ENCODE results near the gene KDM6B. TPM values are rescaled to one million over a fixed set of nuclear protein-coding genes. Genes with fewer than 3 reads are reported as not detected.
"Not testable (repeated sequence)": the region's sequence is repeated elsewhere in the genome, so short reads cannot be mapped to it uniquely, and the experiment has no call there.

KDM6B gene, protein sequence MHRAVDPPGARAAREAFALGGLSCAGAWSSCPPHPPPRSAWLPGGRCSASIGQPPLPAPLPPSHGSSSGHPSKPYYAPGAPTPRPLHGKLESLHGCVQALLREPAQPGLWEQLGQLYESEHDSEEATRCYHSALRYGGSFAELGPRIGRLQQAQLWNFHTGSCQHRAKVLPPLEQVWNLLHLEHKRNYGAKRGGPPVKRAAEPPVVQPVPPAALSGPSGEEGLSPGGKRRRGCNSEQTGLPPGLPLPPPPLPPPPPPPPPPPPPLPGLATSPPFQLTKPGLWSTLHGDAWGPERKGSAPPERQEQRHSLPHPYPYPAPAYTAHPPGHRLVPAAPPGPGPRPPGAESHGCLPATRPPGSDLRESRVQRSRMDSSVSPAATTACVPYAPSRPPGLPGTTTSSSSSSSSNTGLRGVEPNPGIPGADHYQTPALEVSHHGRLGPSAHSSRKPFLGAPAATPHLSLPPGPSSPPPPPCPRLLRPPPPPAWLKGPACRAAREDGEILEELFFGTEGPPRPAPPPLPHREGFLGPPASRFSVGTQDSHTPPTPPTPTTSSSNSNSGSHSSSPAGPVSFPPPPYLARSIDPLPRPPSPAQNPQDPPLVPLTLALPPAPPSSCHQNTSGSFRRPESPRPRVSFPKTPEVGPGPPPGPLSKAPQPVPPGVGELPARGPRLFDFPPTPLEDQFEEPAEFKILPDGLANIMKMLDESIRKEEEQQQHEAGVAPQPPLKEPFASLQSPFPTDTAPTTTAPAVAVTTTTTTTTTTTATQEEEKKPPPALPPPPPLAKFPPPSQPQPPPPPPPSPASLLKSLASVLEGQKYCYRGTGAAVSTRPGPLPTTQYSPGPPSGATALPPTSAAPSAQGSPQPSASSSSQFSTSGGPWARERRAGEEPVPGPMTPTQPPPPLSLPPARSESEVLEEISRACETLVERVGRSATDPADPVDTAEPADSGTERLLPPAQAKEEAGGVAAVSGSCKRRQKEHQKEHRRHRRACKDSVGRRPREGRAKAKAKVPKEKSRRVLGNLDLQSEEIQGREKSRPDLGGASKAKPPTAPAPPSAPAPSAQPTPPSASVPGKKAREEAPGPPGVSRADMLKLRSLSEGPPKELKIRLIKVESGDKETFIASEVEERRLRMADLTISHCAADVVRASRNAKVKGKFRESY (N-terminal part only)
- total RNA-seq (2014; rRNA removed; shearing (Covaris generic); ENCODE audit: low replicate concordance): 0.27 TPM in 1 of 2 replicates, not detected in the other

DNA sequence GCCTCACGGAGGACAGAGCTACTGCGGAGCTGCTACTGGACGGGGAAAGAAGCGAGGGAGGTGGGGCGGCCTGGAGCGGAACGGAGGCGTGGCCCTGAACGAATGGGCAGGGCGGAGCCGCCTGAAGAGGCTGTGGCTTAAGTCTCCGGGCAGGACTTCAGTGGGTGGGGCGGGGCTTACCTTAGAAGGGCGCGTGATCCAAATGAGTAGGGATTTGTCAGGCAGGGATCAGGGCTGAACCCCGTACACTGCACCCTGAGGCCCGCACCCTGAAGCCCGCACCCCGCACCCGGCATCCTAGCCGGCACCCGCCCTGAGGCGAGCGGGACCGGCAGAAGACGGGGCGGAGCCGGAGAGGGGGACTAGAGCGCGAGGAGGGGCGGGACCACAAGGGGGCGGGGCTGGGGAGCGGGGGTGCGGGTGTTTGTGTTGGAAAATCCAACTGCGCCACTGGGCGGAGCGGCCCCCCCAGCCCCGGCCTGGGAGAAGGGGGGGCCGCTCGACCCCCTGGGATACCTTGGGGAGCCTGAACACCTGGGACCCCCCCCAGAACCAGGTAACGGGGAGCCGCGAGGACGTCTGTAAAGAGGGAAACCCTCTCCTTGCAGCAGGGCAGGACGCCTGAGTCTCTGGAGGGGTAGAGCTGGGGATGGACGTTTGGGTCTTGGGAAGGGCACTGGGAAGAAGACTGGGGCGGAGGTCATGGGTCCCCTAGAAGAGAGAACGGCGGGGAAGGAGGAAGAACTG, at the start of gene KDM6B:
Gene KDM6B, plus strand, starts transcription at position 423 of the 747 bp plus-strand sequence. CDS start 11,338 bp downstream, outside the sequence.
- in situ Hi-C loops (cut with HindIII; ENCODE audit: low pct_unique_long_range_greater_than_20kb, low sequenced_read_pairs): no loop called here
- peak; percentile 84 for DNase-seq (ENCODE audit: low read depth)

DNA sequence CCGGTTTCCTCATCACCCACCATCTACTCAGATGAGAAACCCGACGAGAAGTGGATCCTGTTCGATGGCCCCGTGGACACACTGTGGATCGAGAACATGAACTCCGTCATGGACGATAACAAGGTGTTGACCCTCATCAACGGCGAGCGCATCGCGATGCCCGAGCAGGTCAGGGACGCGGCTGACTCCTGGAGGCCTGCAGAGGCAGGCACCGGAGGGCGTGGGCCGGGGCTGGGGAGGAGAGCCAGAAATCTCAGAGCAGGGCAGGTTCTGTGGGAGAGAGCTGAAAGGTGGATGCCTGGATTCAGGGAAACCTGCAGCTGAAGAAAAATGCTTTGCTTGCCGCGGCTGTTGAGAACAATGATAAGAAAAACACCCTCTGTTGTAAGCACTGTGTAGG, 47.2 kb upstream of the KDM6B start:
- in situ Hi-C loops (cut with HindIII; ENCODE audit: low pct_unique_long_range_greater_than_20kb, low sequenced_read_pairs): no loop called here

DNA sequence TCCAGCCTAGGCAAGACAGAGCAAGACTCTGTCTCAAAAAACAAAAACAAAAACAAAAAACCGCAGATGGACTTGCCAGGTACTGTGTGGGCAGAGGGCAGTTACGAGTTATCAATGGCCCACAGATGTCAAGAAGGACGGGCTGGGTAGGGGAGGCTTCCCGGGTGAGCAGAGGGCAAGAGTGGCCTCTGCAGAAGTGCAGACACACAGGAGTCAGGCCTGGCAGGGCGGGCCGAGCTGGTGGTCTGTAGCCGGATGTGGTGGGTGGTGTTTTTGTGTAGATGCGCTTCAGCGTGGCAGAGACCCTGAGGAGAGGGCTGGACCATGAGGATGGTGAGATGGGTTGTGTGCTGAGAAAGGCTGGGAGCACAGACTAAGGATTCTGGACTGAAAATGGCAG, 44.9 kb upstream of the KDM6B start:
- DNase-seq (ENCODE audit: low read depth): no peak
- in situ Hi-C loops (cut with HindIII; ENCODE audit: low pct_unique_long_range_greater_than_20kb, low sequenced_read_pairs): no loop called here

More for the DNA sequence above, 47.2 kb upstream of the KDM6B start:
- no peak for DNase-seq (ENCODE audit: low read depth)

DNA sequence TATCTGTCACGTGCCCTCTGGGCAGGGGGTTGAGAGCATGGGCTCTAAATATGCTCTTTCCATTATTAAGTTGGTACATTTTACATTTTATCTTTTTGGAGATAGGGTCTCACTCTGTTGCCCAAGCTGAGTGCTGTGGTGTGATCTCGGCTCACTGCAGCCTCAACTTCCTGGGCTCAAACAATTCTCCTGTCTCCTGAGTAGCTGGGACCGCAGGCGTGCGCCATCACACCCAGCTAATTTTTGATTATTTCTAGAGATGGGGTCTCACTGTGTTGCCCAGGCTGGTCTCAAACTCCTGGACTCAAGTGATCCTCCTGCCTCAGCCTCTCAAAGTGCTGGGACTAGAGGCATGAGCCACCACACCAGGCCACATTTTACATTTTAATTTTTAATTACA, 43.9 kb upstream of the KDM6B start:
- no peak for DNase-seq (ENCODE audit: low read depth)
- in situ Hi-C loops (cut with HindIII; ENCODE audit: low pct_unique_long_range_greater_than_20kb, low sequenced_read_pairs): no loop called here

DNA sequence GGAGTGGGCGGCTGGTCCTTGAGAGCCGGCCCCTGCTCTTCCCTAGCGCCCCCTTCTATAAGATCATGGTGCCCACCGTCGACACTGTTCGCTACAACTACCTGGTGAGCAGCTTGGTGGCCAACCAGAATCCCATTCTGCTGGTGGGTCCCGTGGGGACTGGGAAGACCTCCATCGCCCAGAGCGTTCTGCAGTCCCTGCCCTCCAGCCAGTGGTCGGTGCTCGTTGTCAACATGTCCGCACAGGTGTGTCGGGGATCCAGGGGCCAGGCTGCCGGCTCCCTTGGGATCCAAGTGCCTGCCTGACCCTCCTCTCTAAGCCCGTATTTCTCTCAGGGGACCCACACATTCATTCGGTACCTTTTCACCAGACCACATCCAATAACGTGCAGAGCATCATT, 41.4 kb upstream of the KDM6B start:
- DNase-seq (ENCODE audit: low read depth): no peak
- in situ Hi-C loops (cut with HindIII; ENCODE audit: low pct_unique_long_range_greater_than_20kb, low sequenced_read_pairs): no loop called here

DNA sequence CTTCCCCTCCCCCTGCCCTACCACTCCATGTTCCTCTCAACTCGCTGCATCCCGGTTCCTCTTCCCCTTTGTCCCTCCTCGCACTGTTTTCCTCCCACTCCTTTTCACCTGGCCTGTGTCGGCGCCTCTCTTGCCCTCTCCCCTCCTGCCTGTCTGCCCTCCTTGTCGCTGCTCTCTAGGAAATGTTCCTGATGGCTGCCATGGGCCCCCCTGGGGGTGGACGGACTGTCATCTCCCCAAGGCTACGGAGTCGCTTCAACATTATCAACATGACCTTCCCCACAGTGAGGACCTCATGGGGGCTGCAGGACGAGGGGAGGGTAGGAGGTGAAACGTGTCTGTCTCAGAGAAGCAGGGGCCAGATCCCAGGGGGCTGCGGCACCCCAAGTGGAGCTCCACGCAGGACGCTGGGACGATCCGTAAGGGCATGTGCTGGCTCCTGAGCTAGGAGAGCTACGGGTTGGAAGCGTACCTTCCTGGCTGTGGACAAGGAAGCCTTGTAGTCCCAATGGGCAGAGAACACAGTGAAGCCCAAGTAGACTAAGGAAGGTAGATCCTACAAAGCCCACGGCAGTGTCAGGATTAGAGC, 39.8 kb upstream of the KDM6B start:
- in situ Hi-C loops (cut with HindIII; ENCODE audit: low pct_unique_long_range_greater_than_20kb, low sequenced_read_pairs): no loop called here
- DNase-seq (ENCODE audit: low read depth): no peak

DNA sequence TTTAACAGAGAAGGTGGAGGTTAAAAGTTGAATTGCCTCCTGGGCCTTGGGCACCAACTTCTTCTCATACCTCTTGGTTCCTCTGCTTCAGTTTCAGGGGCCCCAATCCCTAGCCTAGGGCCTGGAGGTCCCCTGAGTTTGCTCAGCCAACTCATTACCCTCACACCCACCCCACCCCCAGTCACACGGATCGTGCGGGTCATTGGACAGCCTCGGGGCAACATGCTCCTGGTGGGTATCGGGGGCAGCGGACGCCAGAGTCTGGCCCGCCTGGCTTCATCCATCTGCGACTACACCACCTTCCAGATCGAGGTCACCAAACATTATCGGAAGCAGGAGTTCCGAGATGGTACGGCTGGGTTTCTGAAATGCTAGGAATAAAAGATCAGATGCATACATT, 36.0 kb upstream of the KDM6B start:
- in situ Hi-C loops (cut with HindIII; ENCODE audit: low pct_unique_long_range_greater_than_20kb, low sequenced_read_pairs): no loop called here
- no peak for DNase-seq (ENCODE audit: low read depth)

DNA sequence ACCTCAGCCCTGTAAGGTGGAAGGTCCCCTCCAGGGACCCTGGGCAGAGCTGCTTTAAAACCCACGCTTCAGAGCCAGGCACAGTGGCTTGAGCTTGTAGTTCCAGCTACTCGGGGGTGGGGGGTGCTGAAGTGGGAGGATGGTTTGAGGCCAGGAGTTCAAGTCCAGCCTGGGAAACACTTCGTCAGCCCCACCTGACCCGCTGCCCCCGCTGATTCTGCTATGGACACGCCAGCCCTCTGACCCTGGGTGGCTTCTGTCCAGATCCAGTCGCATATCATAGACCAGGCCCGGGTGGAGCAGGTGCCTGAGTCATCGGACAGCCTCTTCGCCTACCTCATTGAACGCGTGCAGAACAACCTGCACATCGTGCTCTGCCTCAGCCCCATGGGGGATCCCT, 35.2 kb upstream of the KDM6B start:
- in situ Hi-C loops (cut with HindIII; ENCODE audit: low pct_unique_long_range_greater_than_20kb, low sequenced_read_pairs): no loop called here
- no peak for DNase-seq (ENCODE audit: low read depth)

DNA sequence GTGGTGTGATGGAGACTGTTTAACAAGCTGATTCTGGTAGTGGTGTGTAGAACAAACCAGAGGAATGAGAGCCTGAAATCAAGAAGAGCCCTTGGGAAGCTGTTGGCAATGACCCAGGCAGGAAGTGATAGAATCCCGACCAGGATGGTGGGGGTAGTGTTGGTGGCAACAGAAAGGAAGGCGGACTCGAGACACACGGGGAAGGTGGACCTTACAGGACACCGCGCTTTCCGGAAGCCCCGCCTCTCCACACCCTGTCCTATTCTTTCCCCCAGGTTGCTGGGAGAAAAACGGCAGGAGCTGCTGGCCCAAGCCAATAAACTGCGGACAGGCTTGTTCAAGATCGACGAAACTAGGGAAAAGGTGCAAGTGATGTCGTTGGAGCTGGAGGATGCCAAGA, 30.0 kb upstream of the KDM6B start:
- in situ Hi-C loops (cut with HindIII; ENCODE audit: low pct_unique_long_range_greater_than_20kb, low sequenced_read_pairs): no loop called here
- DNase-seq (ENCODE audit: low read depth): no peak

DNA sequence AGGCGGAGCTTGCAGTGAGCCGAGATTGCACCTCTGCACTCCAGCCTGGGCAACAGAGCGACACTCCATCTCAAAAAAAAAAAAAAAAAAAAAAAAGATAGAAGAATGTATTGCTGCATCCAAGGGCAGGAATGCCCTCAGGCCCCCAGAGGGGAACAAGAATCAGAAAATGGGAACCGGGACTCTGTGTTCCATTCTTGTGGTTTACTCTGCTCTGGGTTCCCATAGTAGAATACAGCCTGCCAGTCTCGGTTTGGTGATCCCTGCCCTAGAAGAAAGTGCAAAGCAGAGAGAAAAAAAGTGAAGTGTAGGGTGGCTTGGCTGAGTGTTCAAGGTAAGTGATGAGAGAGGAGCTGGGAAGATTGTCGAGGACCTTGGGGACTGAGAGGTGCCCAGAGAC, 27.4 kb upstream of the KDM6B start:
- no peak for DNase-seq (ENCODE audit: low read depth)
- in situ Hi-C loops (cut with HindIII; ENCODE audit: low pct_unique_long_range_greater_than_20kb, low sequenced_read_pairs): no loop called here

DNA sequence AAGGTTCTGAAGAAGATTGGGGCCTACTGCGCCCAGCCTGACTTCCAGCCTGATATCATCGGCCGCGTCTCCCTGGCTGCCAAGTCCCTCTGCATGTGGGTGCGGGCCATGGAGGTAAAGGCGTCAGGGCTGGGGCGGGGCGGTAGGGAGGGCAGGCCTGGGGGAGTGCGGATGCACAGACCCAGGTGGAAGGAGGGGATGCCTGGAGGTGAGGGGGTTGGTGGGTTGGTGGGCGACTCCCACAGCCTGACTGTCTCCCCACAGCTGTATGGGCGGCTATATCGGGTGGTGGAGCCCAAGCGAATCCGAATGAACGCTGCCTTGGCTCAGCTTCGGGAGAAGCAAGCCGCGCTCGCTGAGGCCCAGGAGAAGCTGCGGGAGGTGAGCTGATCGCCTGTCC, 26.8 kb upstream of the KDM6B start:
- DNase-seq (ENCODE audit: low read depth): no peak
- in situ Hi-C loops (cut with HindIII; ENCODE audit: low pct_unique_long_range_greater_than_20kb, low sequenced_read_pairs): no loop called here

DNA sequence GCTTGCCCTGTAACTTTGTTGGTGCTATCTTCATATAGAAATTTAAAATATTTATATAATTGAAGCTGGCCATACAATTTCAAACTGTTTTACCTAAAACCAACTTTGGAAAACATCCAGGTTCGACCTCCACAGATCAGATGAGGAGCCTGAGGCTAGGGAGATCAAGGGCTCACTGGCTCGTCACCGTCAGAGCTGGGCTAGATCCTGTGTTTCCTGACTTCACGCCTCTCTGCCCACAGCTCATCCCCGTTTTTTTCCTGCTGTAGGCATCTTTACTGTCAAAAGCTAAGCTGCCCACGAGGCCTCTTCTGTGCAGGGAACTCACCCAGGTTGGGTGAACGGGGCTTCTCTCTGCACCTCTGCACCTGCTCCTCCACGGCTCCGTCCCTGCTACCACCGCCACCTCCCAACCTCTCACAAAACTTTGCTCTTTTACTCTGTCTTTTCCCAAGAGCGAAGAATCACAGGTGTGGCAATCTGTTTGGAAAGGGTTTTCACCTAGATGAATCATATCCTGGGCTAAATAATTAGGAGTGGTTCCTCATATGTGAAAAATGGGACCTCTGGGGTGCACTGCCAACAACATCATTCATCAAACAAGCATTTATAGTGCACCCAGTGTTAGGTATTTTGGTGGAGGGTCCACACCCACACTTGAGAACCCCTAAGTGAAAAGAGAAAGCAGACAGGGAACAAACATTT, 24.8 kb upstream of the KDM6B start:
- in situ Hi-C loops (cut with HindIII; ENCODE audit: low pct_unique_long_range_greater_than_20kb, low sequenced_read_pairs): no loop called here
- peak; percentile 18 for DNase-seq (ENCODE audit: low read depth)

DNA sequence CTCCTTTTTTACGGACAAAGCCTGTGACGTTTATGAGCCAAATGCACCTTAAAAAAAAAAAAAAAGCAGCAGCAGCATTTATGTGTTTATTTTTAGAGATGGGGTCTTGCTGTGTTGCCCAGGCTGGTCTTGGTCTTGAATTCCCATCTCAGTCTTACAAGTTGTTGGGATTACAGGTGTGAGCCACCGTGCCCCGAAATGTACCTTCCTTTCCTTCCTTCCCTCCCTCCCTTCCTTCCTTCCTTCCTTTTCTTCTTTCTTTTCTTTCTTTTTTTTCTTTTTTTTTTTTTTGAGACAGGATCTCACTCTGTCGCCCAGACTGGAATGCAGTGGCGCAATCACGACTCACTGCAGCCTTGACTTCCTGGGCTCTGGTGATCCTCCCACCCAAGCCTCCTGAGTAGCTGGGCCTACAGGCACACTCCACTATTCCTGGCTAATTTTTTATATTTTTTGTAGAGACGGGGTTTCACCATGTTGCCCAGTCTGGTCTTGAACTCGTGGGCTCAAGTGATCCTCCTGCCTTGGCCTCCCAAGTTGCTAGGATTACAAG, 24.1 kb upstream of the KDM6B start:
- DNase-seq (ENCODE audit: low read depth); in situ Hi-C loops (cut with HindIII; ENCODE audit: low pct_unique_long_range_greater_than_20kb, low sequenced_read_pairs): not testable (repeated sequence)

DNA sequence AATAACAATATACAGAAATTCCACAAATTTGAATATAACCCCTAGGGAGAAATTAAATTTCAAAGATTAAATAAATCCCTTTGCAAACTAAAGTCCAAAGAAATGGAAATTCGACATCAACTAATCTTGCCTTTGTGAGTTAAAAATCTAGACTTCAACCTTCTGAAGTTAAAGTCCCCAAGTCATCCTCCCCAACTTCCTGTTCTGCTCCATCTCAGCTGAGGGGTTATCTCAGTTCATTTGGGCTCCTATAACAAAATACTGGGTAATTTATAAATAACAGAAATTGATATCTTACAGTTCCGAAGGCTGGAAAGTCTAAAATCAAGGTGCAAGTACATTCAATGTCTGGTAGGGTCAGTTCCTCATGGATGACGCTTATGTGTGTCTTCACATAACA, 22.8 kb upstream of the KDM6B start:
- no peak for DNase-seq (ENCODE audit: low read depth)
- in situ Hi-C loops (cut with HindIII; ENCODE audit: low pct_unique_long_range_greater_than_20kb, low sequenced_read_pairs): no loop called here

DNA sequence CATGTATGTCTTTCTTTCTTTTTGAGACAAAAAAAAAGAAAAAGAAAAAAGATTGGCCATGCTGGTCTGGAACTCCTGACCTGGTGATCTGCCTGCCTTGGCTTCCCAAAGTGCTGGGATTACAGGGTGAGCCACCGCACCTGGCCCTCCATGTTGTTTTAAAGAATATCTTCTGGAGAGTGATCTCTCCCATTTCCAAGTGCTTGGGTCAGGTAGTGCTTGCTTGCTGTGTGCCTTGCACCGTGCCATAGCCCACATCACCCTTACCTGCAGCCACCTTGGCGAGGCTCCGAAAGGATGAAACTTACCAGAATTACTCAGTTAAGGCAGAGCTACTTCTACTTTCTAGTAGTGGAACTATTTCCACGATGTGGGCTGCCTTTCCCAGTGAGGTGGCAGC, 19.0 kb upstream of the KDM6B start:
- no peak for DNase-seq (ENCODE audit: low read depth)
- in situ Hi-C loops (cut with HindIII; ENCODE audit: low pct_unique_long_range_greater_than_20kb, low sequenced_read_pairs): no loop called here

DNA sequence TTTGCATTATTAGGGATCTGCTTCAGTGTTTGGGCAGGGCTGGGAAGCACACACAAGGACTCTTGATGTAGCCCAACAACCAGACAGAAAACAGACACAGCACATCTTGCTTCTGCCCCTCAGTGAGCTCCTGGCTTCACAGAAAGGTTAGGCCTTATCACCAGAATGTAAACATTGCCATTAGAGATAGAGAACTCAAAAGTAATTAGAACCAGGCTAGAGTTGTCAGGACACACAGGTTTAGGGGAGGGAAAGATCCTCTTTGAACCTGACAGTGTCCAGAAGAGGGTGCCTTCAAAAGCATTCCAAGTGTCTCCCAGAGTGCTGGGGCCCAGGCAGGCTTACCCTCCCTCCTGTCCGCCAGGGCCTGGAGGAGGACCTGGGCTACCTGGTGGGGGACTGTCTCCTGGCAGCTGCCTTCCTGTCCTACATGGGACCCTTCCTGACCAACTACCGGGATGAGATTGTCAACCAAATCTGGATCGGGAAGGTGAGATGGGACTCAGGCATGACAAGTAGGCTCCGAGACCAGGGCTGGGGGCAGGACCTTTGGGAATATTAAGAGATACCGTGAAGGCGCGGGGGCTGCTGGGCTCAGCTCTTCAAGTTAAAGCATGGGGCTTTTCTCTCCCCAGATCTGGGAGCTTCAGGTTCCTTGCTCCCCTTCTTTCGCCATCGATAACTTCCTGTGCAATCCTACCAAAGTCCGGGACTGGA, 16.9 kb upstream of the KDM6B start:
- DNase-seq (ENCODE audit: low read depth): no peak

DNA sequence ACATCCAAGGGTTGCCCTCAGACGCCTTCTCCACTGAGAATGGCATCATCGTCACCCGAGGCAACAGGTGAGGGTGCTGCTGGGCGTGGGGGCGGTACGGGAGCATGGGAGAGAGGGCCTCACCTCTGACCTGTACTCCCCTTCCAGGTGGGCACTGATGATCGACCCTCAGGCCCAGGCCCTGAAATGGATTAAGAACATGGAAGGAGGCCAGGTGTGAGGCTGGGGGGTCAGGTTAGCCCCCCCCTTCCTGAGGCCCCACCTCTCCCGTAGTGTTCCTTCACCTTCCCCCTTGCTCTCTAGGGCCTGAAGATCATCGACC, 16.4 kb upstream of the KDM6B start:
- DNase-seq (ENCODE audit: low read depth): no peak
- in situ Hi-C loops (cut with HindIII; ENCODE audit: low pct_unique_long_range_greater_than_20kb, low sequenced_read_pairs): no loop called here

More for the DNA sequence above, 16.9 kb upstream of the KDM6B start:
- in situ Hi-C loops (cut with HindIII; ENCODE audit: low pct_unique_long_range_greater_than_20kb, low sequenced_read_pairs): no loop called here

All from Caki2 (cell line).